Glutamatergic neuron (in vitro differentiated cells): ENCODE results near the gene FEM1C. TPM values are rescaled to one million over a fixed set of nuclear protein-coding genes. Genes with fewer than 3 reads are reported as not detected.

ENCODE experiments used
- DNase-seq: peaks from one replicate; pipeline ENCODE4 v3.0.0; 2022
- H3K27ac Mint-ChIP-seq: one replicate; pipeline ENCODE4 v1.8.0; 2020; ENCODE audit warnings: mild to moderate bottlenecking, mixed read lengths, inconsistent platforms; ENCODE audit not compliant: unreplicated experiment
- H3K27me3 Mint-ChIP-seq: one replicate; pipeline ENCODE4 v1.8.0; 2020; ENCODE audit warnings: mild to moderate bottlenecking, moderate library complexity, mixed read lengths, inconsistent platforms; ENCODE audit not compliant: unreplicated experiment
- H3K36me3 Mint-ChIP-seq: one replicate; pipeline ENCODE4 v1.8.0; 2020; ENCODE audit warnings: mild to moderate bottlenecking, mixed read lengths, inconsistent platforms; ENCODE audit not compliant: unreplicated experiment
- H3K4me1 Mint-ChIP-seq: one replicate; pipeline ENCODE4 v1.8.0; 2020; ENCODE audit warnings: mild to moderate bottlenecking, low read depth, mixed read lengths, inconsistent platforms; ENCODE audit not compliant: unreplicated experiment
- H3K4me3 Mint-ChIP-seq: one replicate; pipeline ENCODE4 v1.8.0; 2020; ENCODE audit warnings: mild to moderate bottlenecking, mixed read lengths, inconsistent platforms; ENCODE audit not compliant: unreplicated experiment
- H3K9me3 Mint-ChIP-seq: one replicate; pipeline ENCODE4 v1.8.0; 2020; ENCODE audit warnings: mild to moderate bottlenecking, moderate library complexity, mixed read lengths, inconsistent platforms; ENCODE audit not compliant: unreplicated experiment
- total RNA-seq: library from RNA; stranded (reverse); fragmentation: NEBNext Ultra II Directional; extraction: Animal tissue kit (Norgen Biotek cat#: 25700); gene quantifications from one replicate; pipeline ENCODE4 v1.2.1, GENCODE V29; 2021; ENCODE audit not compliant: unreplicated experiment
- TF ChIP-seq, protein P1 (sequence below): fragments of 200-600 bp; sonication (generic); IDR thresholded peaks from one replicate; pipeline ENCODE4 v1.5.0; 2021; ENCODE audit not compliant: partially characterized antibody, unreplicated experiment

Gene FEM1C
- total RNA-seq, 1 donor from 2014 or later, result 20.2 TPM

DNA sequence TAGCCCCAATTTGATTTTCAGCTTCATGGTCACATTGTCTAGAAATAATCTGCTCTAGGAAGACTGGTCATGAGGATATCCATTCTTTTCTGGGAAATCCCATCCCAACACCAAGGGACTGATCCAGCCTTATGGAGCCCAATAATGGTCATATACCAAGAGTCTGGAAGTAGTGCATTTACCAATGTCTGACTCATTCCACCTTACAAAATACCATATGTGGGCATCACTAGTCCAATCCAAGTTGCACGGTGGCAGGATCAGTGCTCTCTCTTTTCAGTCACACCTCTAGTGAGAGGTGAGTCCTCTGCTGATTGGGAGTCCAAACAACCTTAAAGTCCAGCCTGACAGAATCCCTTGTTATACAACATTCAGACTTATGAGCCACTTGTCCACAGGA lies 73.7 kb downstream of the FEM1C start:
- Mint-ChIP-seq H3K4me3 (no peak overlapping the region), H3K4me1 (peaks cover 7% of the 10 kb centered on the region), H3K27me3 (no peaks in the 10 kb centered on the region), H3K27ac (no peak overlapping the region), H3K9me3 (no peaks in the 10 kb centered on the region), H3K36me3 (no peaks in the 10 kb centered on the region)
- TF ChIP-seq, protein P1, sequence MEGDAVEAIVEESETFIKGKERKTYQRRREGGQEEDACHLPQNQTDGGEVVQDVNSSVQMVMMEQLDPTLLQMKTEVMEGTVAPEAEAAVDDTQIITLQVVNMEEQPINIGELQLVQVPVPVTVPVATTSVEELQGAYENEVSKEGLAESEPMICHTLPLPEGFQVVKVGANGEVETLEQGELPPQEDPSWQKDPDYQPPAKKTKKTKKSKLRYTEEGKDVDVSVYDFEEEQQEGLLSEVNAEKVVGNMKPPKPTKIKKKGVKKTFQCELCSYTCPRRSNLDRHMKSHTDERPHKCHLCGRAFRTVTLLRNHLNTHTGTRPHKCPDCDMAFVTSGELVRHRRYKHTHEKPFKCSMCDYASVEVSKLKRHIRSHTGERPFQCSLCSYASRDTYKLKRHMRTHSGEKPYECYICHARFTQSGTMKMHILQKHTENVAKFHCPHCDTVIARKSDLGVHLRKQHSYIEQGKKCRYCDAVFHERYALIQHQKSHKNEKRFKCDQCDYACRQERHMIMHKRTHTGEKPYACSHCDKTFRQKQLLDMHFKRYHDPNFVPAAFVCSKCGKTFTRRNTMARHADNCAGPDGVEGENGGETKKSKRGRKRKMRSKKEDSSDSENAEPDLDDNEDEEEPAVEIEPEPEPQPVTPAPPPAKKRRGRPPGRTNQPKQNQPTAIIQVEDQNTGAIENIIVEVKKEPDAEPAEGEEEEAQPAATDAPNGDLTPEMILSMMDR, result no peak
- DNase-seq, result no peak

Other genes with a start within 250 kb of the FEM1C start
- 53.7 TPM for gene CCDC112, start 248.1 kb downstream of the FEM1C start, total RNA-seq
- 0.42 TPM for gene TICAM2, start 57.7 kb upstream of the FEM1C start, total RNA-seq
- 66.8 TPM for gene TMED7, start 81.3 kb upstream of the FEM1C start, total RNA-seq